Activated naive CD4-positive, alpha-beta T cell treated with anti-CD3 and anti-CD28 coated beads, Interleukin-2, amount 50 U/mL, for 16 hours (primary cell): Measurements from ENCODE around the gene FAM163B.
A peak's percentile ranks its signal among the peaks of the same experiment; 100 is the strongest.

Experiments
- DNase-seq: peaks from one replicate; pipeline ENCODE4 v3.0.0-alpha.2; 2020

FAM163B gene

GRCh38 chr9:133609311-133610098 lies at the start of gene FAM163B:
Gene FAM163B, minus strand, starts transcription at chr9:133609389. Its CDS starts 29,166 bp downstream, at chr9:133580223.
- peak; percentile 50 for DNase-seq

GRCh38 chr9:133657120-133657661 lies 48.0 kb upstream of the FAM163B start:
- DNase-seq = no peak

DNA sequence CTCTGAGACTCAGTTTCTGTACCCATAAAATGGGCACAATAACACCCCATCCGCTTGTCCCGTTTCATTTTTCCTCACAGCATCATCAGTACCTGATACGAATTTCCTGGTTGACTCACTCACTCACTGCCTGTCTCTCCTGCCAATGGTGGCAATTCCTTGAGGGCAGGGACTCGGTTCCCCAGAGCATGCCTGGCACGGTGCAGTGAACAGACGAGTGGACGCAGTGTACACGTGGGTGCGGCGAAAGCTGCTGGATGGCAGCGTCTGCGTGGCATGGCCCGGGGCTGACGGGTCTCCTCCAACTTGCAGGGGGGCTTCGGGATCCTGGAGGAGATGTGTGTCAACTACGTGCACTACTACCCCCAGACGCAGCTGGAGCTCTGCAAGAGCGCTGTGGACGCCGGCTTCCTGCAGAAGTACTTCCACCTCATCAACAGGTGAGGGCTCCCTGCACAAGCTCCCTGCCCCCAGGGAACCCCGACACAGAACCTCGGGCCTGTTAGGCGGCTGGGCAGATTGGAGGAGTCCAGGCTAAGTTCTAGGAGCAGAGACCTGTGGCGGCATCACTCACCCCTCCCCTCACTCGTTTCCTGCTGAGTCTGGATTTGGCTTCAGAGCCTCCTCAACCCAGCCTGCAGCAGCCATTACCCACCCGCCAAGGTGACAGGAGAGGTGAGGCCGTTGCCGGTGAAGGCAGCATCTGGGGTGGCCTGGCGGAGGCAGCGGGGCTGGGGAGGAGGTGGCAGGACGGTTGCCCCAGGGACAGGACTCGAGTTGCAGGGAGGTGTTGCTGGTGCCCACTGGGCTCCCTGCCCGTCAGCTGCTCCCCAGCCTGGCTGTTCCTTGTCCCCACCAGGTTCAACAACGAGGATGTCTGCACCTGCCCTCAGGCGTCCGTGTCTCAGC lies 47.3 kb upstream of the FAM163B start:
- peak; percentile 37 for DNase-seq

DNA sequence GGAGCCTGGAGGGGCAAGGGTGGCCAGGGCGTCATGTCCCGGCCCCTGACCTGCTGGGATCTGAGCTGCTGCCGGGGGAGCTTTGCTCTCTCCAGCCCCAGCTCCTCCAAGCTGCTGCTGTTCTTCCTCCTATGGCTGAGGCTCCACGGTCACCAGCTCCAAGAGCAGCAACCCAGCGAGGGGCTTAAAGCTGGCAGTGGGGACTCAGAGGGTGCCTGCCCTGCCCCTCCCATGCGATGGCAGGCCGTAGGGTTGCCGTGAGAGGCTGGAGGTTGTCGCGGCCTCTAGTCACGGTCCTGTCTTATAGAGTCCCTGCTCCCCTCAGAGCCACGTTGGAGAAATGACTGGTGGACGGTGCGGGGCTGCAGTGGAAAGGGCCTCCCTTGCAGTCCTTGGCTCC lies 46.5 kb upstream of the FAM163B start:
- no peak for DNase-seq

GRCh38 chr9:133654736-133655657 lies 45.8 kb upstream of the FAM163B start:
- DNase-seq = no peak

DNA sequence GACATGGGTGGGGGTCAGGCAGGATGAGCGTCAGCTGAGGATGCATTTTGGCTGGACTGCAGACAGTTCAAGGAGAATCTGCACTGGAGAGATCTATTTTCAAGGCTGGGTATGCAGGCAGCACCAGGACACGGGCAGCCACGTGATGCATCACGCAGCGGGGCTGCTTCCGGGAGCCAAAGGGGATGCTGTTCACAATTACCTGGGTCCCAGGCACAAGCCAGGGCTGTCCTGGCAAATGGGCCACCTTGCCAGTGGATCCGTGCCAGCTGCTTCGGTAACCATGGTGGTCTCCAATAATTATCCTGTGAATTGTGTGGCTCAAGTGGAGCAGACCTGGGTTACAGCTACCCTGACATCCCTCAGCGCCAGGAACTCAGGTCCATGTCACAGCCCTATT lies 44.4 kb upstream of the FAM163B start:
- no peak for DNase-seq

DNA sequence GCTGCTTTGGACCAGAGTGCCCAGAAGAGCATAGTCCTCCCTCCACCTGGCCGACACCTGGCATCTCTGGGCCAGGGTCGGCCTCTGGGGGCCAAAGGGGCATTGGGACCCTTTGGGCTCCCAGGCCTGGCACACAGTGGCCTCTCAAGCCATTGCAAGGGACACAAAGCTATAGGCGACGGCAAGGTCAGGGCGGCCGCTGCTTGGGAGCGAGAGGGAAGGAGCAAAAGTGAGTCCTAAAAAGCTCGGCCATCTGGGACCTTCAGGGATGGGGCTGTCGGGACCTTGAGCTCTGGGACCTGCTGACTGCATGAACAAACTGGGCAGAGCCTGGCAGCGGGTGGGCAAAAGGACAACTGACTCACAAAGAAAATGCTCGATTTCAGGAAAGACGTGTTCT lies 40.8 kb upstream of the FAM163B start:
- DNase-seq = no peak

DNA sequence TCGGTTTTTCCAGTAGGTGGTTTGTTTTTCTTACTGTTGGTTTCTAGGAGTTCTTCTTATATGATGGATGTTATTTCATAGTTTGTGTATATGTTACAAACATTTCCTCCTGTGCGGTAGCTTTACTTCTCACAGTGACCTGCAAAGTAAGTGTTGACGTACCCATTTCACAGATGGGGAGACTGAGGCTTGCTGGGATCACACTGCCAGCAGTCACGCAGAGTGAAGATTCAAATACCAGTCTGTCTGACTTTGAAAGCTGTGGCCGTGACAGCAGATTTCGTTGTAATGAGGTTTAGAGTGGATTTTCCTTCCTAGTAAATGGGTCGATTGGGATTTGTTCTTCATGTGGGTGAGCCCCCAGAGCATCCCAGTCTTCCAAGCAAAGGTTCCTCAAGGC lies 40.0 kb upstream of the FAM163B start:
- DNase-seq = no peak

GRCh38 chr9:133647765-133648469 lies 38.7 kb upstream of the FAM163B start:
- DNase-seq = no peak

DNA sequence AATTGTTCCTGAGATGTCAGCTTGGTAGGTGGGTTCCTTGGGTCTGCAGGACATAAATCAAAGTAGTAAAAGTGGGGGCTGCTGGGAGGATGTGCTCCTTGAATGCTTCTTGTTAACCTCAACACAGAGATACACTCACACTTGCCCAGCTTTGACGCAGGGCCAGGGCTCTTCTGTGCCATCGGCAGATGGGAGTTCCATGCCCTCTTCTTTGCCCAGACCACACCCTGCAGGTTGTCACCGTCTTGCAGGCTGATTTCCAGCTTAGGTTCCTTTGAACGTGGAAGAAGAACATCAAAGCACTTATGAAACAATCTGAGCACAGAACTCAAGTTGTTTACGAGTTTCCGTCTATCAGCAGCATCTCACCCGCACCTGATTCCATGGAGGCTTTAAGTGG lies 38.0 kb upstream of the FAM163B start:
- no peak for DNase-seq

GRCh38 chr9:133645021-133645765 lies 36.0 kb upstream of the FAM163B start:
- DNase-seq = no peak

DNA sequence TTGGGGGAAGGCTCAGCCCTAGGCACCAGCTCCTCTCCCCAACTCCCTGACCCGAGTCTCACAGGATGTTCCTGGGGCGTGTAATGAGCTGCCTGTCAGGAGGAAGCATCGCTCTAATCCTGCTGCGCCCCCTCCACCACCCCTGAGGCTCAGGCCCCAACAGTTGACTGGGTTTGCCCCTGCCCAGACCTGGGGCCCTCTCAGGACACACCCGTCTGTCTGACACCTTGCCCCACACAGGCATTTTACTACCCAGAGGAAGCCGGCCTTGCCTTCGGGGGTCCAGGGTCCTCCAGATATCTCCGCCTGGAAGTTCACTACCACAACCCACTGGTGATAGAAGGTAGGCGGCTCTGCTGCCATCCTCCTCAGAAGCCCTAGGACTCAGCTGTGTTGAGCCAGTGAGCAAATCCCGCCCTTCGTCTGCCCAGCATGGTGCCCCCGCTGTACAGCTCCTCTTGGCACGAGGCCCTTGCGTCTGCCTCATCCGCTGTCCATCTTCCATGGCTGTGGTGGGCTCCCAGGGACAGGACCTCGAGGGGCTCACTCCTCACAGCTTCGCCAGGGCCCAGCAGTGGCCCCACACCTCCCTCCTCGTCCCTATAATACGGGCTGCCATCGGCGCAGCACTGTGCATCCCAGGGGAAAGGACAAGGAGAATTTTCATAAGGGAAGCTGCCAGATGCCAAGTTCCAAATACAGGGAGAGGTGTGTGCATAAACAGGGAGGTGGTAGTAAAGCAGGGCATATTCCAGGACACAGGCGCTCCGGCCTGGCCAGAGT lies 35.0 kb upstream of the FAM163B start:
- DNase-seq = no peak

DNA sequence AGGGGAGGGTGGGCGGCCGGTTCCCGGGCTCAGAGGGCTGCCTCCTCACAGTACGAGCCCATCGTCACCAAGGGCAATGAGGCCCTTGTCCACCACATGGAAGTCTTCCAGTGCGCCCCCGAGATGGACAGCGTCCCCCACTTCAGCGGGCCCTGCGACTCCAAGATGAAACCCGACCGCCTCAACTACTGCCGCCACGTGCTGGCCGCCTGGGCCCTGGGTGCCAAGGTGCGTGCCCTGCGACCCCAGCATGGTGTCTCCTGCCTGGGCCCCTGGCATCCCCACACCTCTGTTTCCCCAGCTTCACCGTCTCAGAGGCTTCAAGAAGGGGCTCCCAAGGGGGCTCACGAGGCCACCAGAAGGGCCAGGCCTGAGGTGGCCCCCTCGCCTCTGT lies 34.2 kb upstream of the FAM163B start:
- no peak for DNase-seq

DNA sequence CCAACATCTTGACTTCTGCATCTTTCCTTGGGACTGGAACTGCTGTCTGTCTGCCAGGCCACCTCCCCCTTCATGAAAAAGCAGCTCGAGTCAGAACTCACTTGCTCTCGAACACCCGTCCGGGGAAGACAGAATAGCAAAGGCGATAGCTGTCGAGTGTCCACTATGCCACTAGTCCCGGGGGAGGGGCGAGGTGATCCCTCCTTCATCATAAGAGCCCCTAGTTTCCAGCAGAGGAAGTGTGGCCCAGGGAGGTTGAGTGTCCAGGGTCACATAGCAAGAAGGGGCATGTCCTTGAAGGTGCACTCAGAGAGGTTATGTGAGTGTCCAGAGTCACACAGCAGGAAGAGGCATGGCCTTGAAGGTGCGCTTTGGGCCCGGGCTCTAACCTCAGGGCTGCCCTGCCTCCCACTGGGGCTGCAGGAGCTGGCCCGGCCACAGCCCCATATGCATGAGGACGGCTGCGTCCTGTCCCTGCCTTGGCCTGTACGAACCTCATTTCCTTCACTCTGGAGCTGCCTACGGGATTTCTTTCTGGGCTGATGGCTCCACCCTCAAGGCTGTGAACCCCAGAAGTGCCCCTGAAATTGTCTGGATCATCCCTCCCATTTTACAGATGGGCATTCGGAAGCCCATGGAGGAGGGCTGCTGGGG lies 33.6 kb upstream of the FAM163B start:
- DNase-seq = no peak

DNA sequence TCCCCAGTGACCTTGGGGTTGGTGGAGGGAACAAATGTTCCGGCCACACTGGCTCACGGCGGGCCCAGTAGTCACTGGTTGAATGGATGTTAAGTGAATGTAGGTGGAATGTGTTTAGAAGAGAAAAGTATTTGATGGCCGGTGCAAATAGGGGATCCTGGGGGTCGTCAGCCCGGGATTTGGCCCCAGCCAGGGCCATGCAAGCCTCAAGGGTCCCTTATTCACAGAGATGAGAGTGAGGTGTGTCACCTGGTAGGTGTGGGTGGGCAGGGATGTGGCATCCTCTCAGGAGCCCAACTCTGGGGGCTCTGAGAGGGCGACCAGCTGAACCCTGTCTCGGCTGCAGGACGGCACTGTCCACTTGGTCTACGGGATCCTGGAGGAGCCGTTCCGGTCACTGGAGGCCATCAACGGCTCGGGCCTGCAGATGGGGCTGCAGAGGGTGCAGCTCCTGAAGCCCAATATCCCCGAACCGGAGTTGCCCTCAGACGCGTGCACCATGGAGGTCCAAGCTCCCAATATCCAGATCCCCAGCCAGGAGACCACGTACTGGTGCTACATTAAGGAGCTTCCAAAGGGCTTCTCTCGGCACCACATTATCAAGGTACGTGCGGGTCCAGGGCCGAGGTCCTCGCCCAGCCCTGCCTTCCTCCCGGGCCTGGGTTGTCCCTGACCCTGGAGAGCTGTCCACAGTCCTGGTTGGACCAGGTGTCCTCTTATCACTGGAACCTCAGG lies 32.8 kb upstream of the FAM163B start:
- no peak for DNase-seq

GRCh38 chr9:133641396-133641655 lies 32.1 kb upstream of the FAM163B start:
- no peak for DNase-seq

GRCh38 chr9:133640580-133641395 lies 31.6 kb upstream of the FAM163B start:
- DNase-seq = no peak

DNA sequence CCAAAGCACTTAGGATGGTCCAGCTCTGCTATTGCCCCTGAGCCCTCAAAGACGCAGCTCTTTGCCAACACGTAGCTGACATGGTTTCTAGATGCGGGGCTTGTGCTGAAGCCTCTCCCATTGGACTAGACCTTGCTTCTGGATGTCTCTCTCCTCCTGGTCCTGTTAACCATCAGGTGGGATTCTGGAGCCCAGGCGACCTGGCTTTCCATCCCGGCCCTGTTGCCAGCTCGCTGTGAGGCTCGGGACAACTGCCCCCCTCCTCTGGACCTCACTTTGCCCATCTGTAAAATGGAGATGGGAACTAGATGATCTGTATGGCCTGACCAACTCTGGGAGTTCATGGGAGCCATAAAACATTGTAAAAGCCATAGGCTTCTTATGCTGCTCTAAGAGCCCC lies 31.0 kb upstream of the FAM163B start:
- no peak for DNase-seq

- DNase-seq = no peak
Observed at GRCh38 chr9:133639613-133640012, 30.4 kb upstream of the FAM163B start.
